ENCODE data around the gene RAP2B.

DNA sequence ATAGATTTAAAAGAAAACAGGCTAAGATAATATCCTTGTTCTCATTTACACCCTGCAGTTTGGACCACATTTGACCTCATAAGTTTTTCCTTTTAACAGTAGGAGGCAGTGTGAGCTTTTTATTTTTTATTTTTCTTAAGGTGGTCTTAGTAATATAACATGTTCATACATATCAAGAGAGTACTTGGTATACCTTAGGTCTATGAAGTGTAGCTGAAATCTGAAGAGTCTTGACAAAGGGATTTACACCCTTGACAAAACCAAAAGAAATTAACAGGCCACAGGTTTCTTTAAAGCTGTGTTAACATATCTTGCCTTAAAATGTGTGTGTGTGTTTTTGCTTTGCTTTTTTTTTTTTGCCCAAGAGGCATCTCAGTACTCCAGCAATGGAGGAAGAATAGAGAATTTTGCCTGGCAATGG is 3.2 kb downstream of the RAP2B start:
- TF ChIP-seq, protein P1, sequence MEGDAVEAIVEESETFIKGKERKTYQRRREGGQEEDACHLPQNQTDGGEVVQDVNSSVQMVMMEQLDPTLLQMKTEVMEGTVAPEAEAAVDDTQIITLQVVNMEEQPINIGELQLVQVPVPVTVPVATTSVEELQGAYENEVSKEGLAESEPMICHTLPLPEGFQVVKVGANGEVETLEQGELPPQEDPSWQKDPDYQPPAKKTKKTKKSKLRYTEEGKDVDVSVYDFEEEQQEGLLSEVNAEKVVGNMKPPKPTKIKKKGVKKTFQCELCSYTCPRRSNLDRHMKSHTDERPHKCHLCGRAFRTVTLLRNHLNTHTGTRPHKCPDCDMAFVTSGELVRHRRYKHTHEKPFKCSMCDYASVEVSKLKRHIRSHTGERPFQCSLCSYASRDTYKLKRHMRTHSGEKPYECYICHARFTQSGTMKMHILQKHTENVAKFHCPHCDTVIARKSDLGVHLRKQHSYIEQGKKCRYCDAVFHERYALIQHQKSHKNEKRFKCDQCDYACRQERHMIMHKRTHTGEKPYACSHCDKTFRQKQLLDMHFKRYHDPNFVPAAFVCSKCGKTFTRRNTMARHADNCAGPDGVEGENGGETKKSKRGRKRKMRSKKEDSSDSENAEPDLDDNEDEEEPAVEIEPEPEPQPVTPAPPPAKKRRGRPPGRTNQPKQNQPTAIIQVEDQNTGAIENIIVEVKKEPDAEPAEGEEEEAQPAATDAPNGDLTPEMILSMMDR (conservative IDR thresholded peaks at IDR 0.05 in 1 of 2, IDR thresholded peaks at IDR 0.05 in 1 of 2; ENCODE audit: low read depth in 1 of 2, low read length in 2 of 2), result peak in 1 of 2 donors; percentile 44
- TF ChIP-seq EZH2 (IDR thresholded peaks at IDR 0.05; ENCODE audit: low read length, missing control alignments), result no peak
